Neural cell (in vitro differentiated cells): ENCODE data around the gene CCDC73. TPM values are rescaled to one million over a fixed set of nuclear protein-coding genes. Genes with fewer than 3 reads are reported as not detected.
A peak's percentile ranks its signal among the peaks of the same experiment; 100 is the strongest.

Source experiments
- H2AFZ ChIP-seq: fragments of 200-600, 300-800 bp; sonication (generic), shearing (Covaris generic); 2 replicates; pipeline ENCODE4 v1.6.0; 2014; ENCODE audit warnings: low read depth, mild to moderate bottlenecking, antibody characterized with exemption, low read length, moderate library complexity
- H3F3A ChIP-seq: fragments of 200-600 bp; shearing (Covaris generic); 2 replicates; pipeline ENCODE4 v1.6.1; 2016; ENCODE audit warnings: mild to moderate bottlenecking, moderate library complexity, mixed read lengths, antibody characterized with exemption, low read length; ENCODE audit not compliant: insufficient read depth, poor library complexity, severe bottlenecking
- H3K27ac ChIP-seq: fragments of 200-600, 300-800 bp; sonication (generic), shearing (Covaris generic); 2 replicates; pipeline ENCODE4 v1.5.1; 2014; ENCODE audit warnings: mild to moderate bottlenecking, low read length, moderate library complexity
- H3K27me3 ChIP-seq: fragments of 300-800, 200-600 bp; sonication (generic), shearing (Covaris generic); 2 replicates; pipeline ENCODE4 v1.6.0; 2014; ENCODE audit warnings: mild to moderate bottlenecking, low read depth, low read length, moderate library complexity; ENCODE audit not compliant: insufficient read depth
- H3K36me3 ChIP-seq: fragments of 300-800, 200-600 bp; sonication (generic), shearing (Covaris generic); 2 replicates; pipeline ENCODE4 v1.5.1; 2014; ENCODE audit warnings: mild to moderate bottlenecking, antibody characterized with exemption, low read length, moderate library complexity; ENCODE audit not compliant: insufficient read depth
- H3K4me2 ChIP-seq: fragments of 300-800, 200-600 bp; sonication (generic), shearing (Covaris generic); 2 replicates; pipeline ENCODE4 v1.6.0; 2014; ENCODE audit warnings: mild to moderate bottlenecking, low read length
- H3K4me3 ChIP-seq: fragments of 300-800, 200-600 bp; sonication (generic), shearing (Covaris generic); 2 replicates; pipeline ENCODE4 v1.5.1; 2014; ENCODE audit warnings: mild to moderate bottlenecking, low read length, moderate library complexity
- H3K79me2 ChIP-seq: fragments of 200-600 bp; shearing (Covaris generic); replicated peaks from 2 replicates; pipeline ENCODE4 v1.6.0; 2014; ENCODE audit warnings: mild to moderate bottlenecking, low read length, moderate library complexity; ENCODE audit not compliant: insufficient read depth
- H3K9ac ChIP-seq: fragments of 300-800, 200-600 bp; sonication (generic), shearing (Covaris generic); 2 replicates; pipeline ENCODE4 v1.6.1; 2016; ENCODE audit warnings: mild to moderate bottlenecking, low read length, mixed read lengths
- H3K9me2 ChIP-seq: fragments of 200-600 bp; shearing (Covaris generic); 2 replicates; pipeline ENCODE4 v1.6.1; 2016; ENCODE audit warnings: mild to moderate bottlenecking, low read length, mixed read lengths; ENCODE audit not compliant: insufficient read depth
- H3K9me3 ChIP-seq: fragments of 200-600, 300-800 bp; sonication (generic), shearing (Covaris generic); 2 replicates; pipeline ENCODE4 v1.6.1; 2016; ENCODE audit warnings: mild to moderate bottlenecking, mixed run types, low read length, moderate library complexity, mixed read lengths
- H4K20me1 ChIP-seq: fragments of 200-600 bp; shearing (Covaris generic); 2 replicates; pipeline ENCODE4 v1.6.1; 2016; ENCODE audit warnings: mild to moderate bottlenecking, mixed run types; ENCODE audit not compliant: insufficient read depth
- EP300 ChIP-seq: fragments of 450-650 bp; conservative IDR thresholded peaks from 2 replicates; pipeline ENCODE4 v1.6.1; 2014; ENCODE audit warnings: antibody characterized with exemption, mild to moderate bottlenecking, moderate library complexity; ENCODE audit not compliant: poor library complexity, severe bottlenecking
- EZH2 ChIP-seq: fragments of 200-600, 300-800 bp; shearing (Covaris generic), sonication (generic); IDR thresholded peaks from 2 replicates; pipeline ENCODE4 v1.6.1; 2014; ENCODE audit warnings: antibody characterized with exemption, low read length, borderline replicate concordance, mild to moderate bottlenecking; ENCODE audit not compliant: insufficient read depth, poor library complexity, severe bottlenecking
- MXI1 ChIP-seq: fragments of 450-650 bp; conservative IDR thresholded peaks from 2 replicates; pipeline ENCODE4 v1.6.1; 2014; ENCODE audit warnings: antibody characterized with exemption, mild to moderate bottlenecking; ENCODE audit not compliant: poor library complexity, severe bottlenecking
- POLR2AphosphoS5 ChIP-seq: IDR thresholded peaks from 2 replicates; pipeline ENCODE4 v1.6.1; 2012
- RAD21 ChIP-seq: fragments of 450-650 bp; conservative IDR thresholded peaks from 2 replicates; pipeline ENCODE4 v1.6.1; 2014; ENCODE audit warnings: antibody characterized with exemption, mild to moderate bottlenecking, moderate library complexity
- REST ChIP-seq: IDR thresholded peaks from 2 replicates; pipeline ENCODE4 v1.6.1; 2012; ENCODE audit warnings: borderline replicate concordance
- SMC3 ChIP-seq: fragments of 450-650 bp; conservative IDR thresholded peaks from 2 replicates; pipeline ENCODE4 v1.6.1; 2014; ENCODE audit warnings: antibody characterized with exemption, mild to moderate bottlenecking, moderate library complexity; ENCODE audit not compliant: poor library complexity
- TAF1 ChIP-seq: IDR thresholded peaks from 2 replicates; pipeline ENCODE4 v1.6.1; 2012; ENCODE audit warnings: low read depth
- polyA plus RNA-seq: library from polyadenylated mRNA; depleted of rRNA; stranded (reverse); fragments of >200 nt; gene quantifications from 2 replicates; pipeline ENCODE4 v1.2.3, GENCODE V29; 2014
- TF ChIP-seq, protein P1 (sequence below): fragments of 450-650 bp; IDR thresholded peaks from 2 replicates; pipeline ENCODE4 v1.5.1; 2014; ENCODE audit warnings: antibody characterized with exemption, mild to moderate bottlenecking, moderate library complexity; ENCODE audit not compliant: poor library complexity, severe bottlenecking

The CCDC73 gene
- polyA plus RNA-seq, 1 donor from 2014 or later = 0.07 TPM

DNA sequence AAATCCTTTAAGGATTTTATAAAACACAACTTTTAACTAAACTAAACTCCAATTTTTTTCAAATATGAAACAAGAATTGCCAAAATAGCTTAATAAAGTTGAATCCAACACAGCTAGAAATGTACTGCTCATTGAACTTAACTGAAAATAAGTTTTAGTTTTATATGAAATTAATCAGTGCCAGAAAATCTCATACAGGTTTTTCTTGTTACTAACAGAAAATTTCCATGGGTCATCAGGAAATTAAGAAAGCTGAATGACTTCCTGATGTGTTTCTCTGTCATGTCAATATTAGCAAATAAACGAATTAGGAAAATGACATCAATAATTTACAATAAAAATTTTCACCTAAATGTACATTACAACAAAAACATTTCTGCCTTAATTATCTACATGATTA lies 3.5 kb downstream of the CCDC73 start:
- Histone ChIP-seq H2AFZ (no peak overlapping the region), H3K27me3 (no peaks in the 10 kb centered on the region), H3K4me2 (no peak overlapping the region), H4K20me1 (no peaks in the 10 kb centered on the region), H3K9me3 (no peaks in the 10 kb centered on the region), H3K27ac (no peak overlapping the region), H3F3A (no peaks in the 10 kb centered on the region), H3K79me2 (no peaks in the 10 kb centered on the region), H3K36me3 (no peaks in the 10 kb centered on the region), H3K9ac (no peak overlapping the region), H3K9me2 (no peaks in the 10 kb centered on the region), H3K4me3 (no peak overlapping the region)
- TF ChIP-seq POLR2AphosphoS5 (no peak), EP300 (no peak), EZH2 (no peak), TAF1 (no peak), RAD21 (no peak), MXI1 (no peak), REST (no peak), SMC3 (no peak)
- TF ChIP-seq, protein P1, sequence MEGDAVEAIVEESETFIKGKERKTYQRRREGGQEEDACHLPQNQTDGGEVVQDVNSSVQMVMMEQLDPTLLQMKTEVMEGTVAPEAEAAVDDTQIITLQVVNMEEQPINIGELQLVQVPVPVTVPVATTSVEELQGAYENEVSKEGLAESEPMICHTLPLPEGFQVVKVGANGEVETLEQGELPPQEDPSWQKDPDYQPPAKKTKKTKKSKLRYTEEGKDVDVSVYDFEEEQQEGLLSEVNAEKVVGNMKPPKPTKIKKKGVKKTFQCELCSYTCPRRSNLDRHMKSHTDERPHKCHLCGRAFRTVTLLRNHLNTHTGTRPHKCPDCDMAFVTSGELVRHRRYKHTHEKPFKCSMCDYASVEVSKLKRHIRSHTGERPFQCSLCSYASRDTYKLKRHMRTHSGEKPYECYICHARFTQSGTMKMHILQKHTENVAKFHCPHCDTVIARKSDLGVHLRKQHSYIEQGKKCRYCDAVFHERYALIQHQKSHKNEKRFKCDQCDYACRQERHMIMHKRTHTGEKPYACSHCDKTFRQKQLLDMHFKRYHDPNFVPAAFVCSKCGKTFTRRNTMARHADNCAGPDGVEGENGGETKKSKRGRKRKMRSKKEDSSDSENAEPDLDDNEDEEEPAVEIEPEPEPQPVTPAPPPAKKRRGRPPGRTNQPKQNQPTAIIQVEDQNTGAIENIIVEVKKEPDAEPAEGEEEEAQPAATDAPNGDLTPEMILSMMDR = no peak

- TF ChIP-seq EZH2 = no peak
- Histone ChIP-seq H3K27me3 (no peaks in the 10 kb centered on the region), H3K27ac (no peak overlapping the region), H3K4me2 (no peak overlapping the region), H3K36me3 (no peaks in the 10 kb centered on the region), H3K79me2 (no peaks in the 10 kb centered on the region), H3K4me3 (no peak overlapping the region), H3K9me2 (no peaks in the 10 kb centered on the region), H3K9ac (no peak overlapping the region), H4K20me1 (no peaks in the 10 kb centered on the region), H3F3A (no peaks in the 10 kb centered on the region), H2AFZ (peak overlapping the region; percentile 11), H3K9me3 (no peaks in the 10 kb centered on the region)
Measured at GRCh38 chr11:32786811-32787210, 7.7 kb downstream of the CCDC73 start.

DNA sequence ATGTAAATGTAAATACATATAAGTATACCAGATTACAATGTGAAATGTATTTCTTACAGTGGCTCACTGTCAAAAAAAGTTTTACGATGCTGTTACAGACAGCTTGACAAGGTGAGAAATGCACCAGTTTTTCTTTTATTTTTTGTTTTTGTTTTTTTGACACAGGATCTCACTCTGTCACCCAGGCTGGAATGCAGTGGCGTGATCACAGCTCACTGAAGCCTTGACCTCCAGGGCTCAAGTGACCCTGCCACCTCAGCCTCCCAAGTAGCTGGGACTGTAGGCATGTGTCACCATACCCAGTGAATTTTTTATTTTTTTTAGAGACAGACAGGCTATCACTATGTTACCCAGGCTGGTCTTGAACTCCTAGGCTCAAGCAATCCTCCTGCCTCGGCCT lies 9.2 kb downstream of the CCDC73 start:
- Histone ChIP-seq H3K9me2 (no peaks in the 10 kb centered on the region), H2AFZ (no peak overlapping the region), H3K79me2 (no peaks in the 10 kb centered on the region), H3K9ac (no peak overlapping the region), H3K27ac (no peak overlapping the region), H3F3A (no peaks in the 10 kb centered on the region), H3K27me3 (no peaks in the 10 kb centered on the region), H3K4me2 (no peak overlapping the region), H3K9me3 (no peaks in the 10 kb centered on the region), H3K36me3 (no peaks in the 10 kb centered on the region), H4K20me1 (no peaks in the 10 kb centered on the region), H3K4me3 (no peak overlapping the region)
- TF ChIP-seq EP300 (no peak), SMC3 (no peak), TAF1 (no peak)
